Hematopoietic multipotent progenitor cell treated with erythropoietin and hydrocortisone succinate and interleukin-3 and kit ligand, for 8 days (in vitro differentiated cells): ENCODE results near the gene PLXNA4.

Experiments
- DNase-seq: peaks from one replicate; pipeline ENCODE4 v3.0.0-alpha.2; 2015

PLXNA4 gene

DNA sequence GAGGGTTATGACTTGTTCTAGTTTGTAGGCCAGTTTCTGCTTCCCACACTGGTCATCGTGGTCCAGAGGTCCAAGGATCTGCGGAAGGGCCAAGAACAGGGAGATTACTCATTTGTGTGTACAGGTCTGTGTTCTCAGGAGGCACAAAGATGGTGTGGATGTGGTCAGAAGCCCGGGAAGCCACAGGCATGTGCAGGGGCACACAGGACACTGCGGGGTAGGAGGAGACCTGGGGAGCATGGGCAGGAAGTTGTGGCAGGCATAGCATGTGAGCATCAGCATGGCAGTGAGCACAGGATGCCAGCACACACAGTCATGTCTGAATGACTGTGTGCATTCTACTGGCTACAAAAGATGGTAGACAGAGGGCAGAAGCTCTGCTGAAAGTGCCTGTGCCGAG lies 445.8 kb downstream of the PLXNA4 start:
- DNase-seq, result no peak

DNA sequence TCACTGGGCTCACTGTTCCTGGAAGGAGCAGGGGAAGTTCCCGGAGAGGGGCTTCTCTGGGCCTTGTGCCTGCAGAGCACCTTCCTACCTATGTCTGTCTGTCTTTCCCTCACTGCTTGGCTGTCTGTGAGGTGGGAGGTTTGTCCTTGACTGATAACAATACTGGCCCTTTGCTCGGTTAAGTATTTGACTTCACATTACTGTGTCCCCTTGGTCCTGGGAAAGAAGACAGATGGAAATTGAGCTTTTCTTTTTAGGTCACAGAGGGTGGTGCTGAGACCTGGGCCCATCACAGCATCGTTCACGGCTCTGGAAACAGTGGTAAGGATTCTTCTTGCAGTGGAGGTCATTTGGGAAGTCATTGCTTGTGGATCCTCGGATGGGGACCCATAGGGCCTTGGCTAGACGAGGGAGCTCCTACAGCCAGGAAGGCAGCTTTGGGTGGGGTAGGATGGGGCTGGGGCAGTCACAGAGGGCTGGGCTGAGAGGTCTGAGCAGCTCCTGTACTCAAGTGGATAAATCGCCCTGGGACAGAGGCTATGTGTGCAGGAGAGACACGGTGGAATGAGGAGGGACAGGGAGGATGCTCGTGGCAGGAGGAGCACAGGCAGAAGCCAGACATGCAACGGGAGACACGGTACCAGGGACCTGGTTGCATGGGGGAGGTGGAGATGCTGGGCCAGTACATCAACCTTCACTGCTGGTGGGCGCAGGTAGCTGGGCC lies 450.2 kb downstream of the PLXNA4 start:
- no peak for DNase-seq

- DNase-seq, result no peak
These were observed 451.2 kb downstream of the PLXNA4 start for GRCh38 chr7:132125096-132125495.

DNA sequence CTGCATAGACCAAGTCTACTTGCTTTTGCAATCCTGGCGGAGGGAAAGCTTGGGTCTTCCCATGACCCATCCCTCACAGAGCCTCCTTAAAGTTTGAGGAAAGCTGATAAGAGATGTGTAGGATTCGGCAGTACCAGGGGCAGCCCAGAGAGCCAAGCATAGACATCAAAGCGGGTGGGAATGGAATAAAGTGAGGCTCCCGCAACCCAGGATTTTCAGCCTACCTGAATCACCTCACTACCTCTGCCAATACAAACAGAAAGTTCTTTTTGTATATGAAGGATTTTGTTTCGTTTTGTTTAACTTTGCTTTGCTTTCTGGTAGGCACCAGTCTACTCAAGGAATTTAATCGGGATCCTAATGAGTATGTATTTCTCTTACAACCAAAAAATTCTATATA lies 451.7 kb downstream of the PLXNA4 start:
- no peak for DNase-seq

DNA sequence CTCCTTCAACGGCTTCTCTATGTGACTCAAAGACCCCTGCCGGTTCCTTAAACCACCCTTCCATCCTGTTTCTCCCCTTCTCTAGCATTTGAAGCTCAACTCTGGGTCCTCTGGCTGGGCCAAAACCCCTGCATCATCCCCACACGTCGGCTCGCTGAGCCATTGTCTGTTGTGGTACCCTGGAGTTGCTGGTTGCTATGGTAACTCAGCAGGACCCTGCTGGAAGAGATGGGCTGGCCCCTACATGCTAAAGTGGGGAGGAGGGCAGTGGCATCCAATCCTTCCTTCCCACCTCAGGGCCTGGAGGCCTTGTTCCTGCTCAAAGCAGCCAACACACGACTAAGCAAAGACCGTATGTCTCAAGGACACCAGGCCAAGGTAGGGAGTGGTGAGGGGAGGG lies 452.5 kb downstream of the PLXNA4 start:
- DNase-seq, result no peak

DNA sequence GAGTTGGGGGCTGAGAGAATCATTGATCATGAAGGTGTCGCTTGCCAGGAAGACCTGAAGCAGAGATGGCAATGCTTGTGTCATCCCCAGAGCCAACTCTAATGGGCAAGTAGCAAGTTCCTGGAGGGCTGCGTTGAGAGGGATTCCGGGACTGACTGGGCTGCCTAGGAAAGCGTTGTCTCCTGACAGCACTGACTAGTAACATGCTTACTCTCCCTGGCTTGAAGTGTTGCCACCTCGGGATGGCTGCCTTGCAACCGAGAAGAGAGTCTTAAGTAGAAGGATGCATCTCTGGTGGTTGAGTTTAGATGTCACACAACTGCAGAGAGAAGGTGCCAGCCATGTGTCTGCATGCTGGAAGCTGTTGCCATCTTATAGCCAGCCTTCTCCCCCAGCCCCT lies 453.4 kb downstream of the PLXNA4 start:
- no peak for DNase-seq

GRCh38 chr7:132121987-132122386 lies 454.3 kb downstream of the PLXNA4 start:
- DNase-seq, result no peak

DNA sequence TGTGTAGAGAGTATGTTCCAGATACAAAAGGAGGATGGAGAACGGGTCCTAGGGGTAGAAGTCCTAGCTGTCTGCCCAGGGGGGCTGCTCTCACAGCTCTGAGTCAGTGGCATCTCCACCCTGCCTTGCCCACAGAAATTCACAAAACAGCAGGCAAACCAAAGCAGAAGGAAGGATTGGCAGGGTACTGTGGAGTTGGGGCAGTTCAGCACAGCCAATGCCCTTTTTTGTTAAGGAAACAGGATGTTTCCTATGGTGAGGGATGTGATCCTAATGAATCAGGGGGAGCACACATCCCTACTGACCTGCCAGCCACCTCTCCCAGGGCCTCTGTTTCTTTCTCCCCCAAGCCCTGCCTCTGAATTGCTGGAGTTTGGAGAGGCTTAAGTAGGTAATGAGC lies 457.6 kb downstream of the PLXNA4 start:
- DNase-seq, result no peak

- DNase-seq, result no peak
These were observed 458.6 kb downstream of the PLXNA4 start for GRCh38 chr7:132117636-132118035.

GRCh38 chr7:132117181-132117580 lies 459.1 kb downstream of the PLXNA4 start:
- DNase-seq, result no peak

DNA sequence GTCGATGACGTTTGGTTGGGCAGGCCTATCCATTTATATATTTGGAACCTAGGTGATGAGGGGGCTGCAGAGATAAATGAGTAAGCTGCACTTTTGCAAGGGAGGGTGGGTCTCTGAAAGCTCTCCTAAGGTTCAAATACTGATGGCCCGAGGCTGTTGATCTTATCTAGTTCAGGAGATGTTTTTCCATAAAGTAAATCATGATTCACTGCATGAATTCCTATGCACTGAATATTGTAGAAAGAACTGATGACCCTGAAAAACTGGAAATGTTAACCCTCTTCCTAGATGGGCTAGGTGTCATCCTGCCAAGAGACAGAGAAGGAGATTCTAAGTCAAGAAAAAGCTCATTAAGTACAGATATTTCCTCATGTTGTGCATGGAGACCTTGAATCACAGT lies 459.9 kb downstream of the PLXNA4 start:
- DNase-seq, result no peak

- no peak for DNase-seq
These were observed 460.5 kb downstream of the PLXNA4 start for GRCh38 chr7:132115758-132116157.

- no peak for DNase-seq
These were observed 461.2 kb downstream of the PLXNA4 start for GRCh38 chr7:132115028-132115427.

GRCh38 chr7:132114411-132114810 lies 461.9 kb downstream of the PLXNA4 start:
- no peak for DNase-seq

DNA sequence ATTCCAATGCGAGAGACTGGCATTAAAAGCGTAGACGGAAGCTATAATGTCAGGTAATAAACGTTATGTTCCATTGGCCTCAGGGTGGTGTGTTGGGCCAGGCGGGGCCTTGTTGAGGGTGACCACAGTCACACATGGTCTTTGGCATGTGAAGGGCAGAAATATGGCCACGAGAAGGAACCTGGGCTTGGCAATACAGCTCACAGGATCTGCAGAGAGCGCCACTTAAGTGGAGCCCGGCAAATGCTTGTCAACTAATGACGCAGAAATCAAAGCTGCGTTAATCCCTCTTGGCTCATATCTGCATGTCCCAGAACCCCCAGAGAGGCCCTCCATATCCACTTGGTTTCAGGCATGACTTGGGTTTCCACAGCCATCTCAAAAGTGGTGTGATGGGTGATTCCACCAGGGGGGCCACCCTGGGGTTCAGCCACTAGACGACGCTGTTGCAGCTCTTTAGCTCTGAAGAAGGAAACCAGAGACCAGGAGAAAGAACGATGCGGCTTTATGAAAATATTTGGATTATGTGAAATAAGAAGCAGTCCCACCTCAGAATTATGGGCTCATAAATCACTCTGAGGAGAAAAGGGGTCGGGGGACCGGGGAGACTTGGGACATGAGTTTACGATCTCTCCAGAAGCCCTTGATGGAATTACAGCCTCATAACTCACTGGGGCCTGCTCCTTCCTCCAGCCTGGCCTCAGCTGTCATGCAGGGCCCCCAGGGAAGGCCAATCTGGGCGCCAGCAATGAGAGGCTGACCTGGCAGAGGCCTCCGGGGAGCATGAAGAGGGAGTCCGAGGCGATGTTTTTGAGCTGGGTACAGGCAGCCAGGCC lies 462.5 kb downstream of the PLXNA4 start:
- no peak for DNase-seq

- no peak for DNase-seq
These were observed 463.6 kb downstream of the PLXNA4 start for GRCh38 chr7:132112657-132113056.

DNA sequence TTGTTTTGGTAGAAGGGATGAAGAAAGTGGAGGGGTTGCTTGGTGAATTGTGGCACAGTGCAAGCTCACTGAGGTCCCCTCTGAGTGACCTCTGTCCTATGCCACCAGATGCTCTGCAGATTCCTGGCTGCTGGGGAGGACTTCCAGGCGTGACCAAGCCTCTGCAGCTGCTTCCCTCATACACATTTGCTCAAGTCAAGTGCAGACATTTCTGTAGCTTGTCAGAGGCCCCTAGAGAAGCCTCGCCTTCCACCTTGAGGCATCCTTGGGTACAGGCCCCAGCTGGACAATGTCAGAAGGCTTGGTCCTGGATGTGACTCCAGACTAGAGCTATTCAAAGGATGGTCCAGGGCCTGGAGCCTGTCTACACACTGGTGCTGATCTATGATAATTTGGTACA lies 464.2 kb downstream of the PLXNA4 start:
- DNase-seq, result no peak

DNA sequence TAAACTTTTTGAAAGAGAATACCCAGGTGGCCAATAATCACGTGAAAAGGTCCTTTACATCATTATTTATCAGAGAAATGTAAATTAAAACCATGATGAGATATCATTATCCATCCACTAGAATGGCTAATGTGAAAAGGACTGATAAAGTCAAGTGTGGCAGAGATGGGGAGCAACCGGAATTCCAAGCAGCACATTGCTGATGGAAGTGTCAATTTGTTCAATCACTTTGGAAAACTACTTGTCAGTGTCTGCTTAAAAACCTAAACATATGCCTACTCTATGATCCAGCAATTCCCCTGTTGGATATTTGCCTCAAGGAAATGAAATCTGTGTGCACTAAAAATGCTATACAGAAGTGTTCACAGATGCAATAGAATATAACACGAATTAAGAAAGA lies 465.6 kb downstream of the PLXNA4 start:
- DNase-seq, result no peak

DNA sequence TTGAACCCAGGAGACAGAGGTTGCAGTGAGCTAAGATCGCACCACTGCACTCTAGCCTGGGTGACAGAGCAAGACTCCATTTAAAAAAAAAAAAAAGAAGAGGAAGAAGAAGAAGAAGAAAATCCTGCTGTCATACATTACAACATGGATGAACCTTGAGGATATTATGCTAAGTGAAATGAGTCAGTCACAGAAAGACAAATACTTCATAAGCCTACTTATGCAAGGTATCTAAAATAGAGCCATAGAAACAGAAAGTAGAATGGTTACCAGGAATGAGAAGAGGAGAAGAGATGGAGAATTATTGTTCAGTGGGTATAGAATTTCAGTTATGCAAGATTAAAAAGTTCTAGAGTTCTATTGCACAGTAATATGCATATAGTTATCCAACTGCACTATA lies 466.5 kb downstream of the PLXNA4 start:
- no peak for DNase-seq

DNA sequence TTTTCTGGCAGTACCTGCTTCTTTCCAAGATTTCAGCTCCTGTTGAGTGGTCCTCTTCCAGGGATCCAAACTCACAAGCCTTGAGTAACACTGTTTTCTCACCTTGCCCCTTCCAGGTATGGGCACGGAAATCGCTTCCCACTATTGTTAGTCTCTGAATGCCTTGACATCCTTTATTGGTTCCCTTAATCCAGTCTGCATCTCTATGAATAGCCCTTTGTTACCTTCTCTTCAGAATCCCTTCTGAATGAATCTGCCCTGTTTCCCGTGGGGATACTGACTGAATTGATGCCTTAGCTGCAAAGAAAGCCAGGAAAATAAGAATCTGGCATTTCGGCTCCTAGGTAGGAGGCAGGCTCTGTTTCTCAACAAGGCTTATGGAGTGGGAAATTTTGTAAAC lies 467.7 kb downstream of the PLXNA4 start:
- DNase-seq, result no peak

DNA sequence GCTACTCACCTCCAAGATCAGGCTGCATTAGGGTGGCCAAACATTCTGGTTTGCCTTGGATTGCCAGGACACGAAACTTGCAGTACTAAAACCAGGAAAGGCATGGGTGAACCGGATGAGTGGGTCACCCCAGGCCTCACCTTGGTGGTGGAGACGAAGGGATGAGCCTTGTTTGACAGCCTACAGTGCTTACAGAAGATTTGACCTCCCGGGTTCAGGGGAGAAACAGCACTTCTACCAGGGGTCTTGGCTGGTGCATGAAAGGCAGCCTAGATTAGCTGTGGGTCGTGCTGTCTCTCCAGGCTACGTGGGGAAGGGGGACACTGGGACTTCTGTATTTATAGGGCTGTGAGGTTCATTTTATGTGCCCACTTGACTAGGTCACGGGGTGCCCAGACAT lies 469.8 kb downstream of the PLXNA4 start:
- no peak for DNase-seq

DNA sequence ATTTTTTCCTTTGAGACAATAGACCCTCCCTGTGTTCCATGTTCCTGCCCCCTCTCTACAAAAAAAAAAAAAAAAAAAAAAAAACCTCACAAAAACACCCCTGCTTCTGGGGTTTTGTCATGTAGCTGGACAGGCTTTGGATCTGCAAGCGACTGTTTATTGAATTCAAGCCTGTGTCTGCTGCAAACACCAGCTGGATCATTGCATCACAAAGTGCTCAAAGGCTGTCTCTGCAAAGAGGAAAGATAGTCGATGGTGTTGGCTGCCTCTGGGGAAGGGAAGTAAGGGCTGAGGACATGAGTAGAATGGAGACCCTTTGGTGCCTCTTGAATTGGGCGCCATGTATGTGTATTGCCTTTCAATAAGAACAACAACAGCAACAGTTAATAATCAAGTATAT lies 471.2 kb downstream of the PLXNA4 start:
- DNase-seq, result no peak

DNA sequence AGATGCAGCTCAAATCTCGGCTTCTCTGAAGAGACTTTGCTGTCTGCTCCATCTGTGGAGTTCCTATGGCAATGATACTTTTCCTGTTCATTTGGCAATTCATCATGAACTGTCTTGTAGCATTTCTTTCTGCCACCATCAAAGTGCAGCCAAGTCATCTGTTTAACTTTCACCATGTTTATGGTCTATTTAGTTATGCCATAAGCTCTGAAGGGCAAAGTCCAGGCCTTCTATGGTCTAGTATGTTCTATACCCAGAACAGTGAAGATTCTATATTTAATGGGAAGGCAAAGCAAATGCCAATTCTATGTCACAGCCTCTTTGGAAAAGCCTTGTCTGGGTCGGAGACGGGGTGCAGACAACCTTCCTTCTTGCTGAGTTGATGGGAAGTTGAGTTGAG lies 472.6 kb downstream of the PLXNA4 start:
- no peak for DNase-seq

- DNase-seq, result no peak
These were observed 473.3 kb downstream of the PLXNA4 start for GRCh38 chr7:132102942-132103341.

- DNase-seq, result no peak
These were observed 473.9 kb downstream of the PLXNA4 start for GRCh38 chr7:132102391-132102790.
